DND-41 (cell line): Measurements from ENCODE around the gene MLIP.

Experiments
- ATAC-seq: fragments of 200-7000 bp; cut with Tn5 transposase; 3 replicates; pipeline ENCODE4 v1.9.1; 2021; ENCODE audit warnings: low read depth; ENCODE audit not compliant: insufficient read depth
- DNase-seq: peaks from one replicate; pipeline ENCODE4 v3.0.0-alpha.2; 2020
- H2AFZ ChIP-seq: 2 replicates; pipeline ENCODE4 v1.6.0; 2012; ENCODE audit warnings: low read depth, low read length
- H3K27ac ChIP-seq: 2 replicates; pipeline ENCODE4 v1.5.1; 2012; ENCODE audit warnings: low read length, inconsistent platforms
- H3K27me3 ChIP-seq: fragments of 200-600 bp; sonication (generic); 2 replicates; pipeline ENCODE4 v1.6.0; 2012; ENCODE audit warnings: low read length, mild to moderate bottlenecking, inconsistent platforms; ENCODE audit not compliant: insufficient read depth, poor library complexity
- H3K36me3 ChIP-seq: 2 replicates; pipeline ENCODE4 v1.5.1; 2012; ENCODE audit warnings: low read length, inconsistent platforms; ENCODE audit not compliant: insufficient read depth
- H3K4me1 ChIP-seq: 2 replicates; pipeline ENCODE4 v1.5.1; 2012; ENCODE audit warnings: mild to moderate bottlenecking, low read length; ENCODE audit not compliant: insufficient read depth
- H3K4me2 ChIP-seq: 2 replicates; pipeline ENCODE4 v1.6.0; 2012; ENCODE audit warnings: mild to moderate bottlenecking, moderate library complexity, low read length, inconsistent platforms; ENCODE audit not compliant: insufficient read depth
- H3K4me3 ChIP-seq, 2 experiments: fragments of 200-600 bp in 1 of 2; shearing (Covaris generic) in 1 of 2; 2 replicates each; pipeline ENCODE4 v1.5.1; 2012 to 2016; ENCODE audit warnings: inconsistent platforms in 2 of 2, low read length in 2 of 2, mild to moderate bottlenecking in 2 of 2, low read depth in 1 of 2, moderate library complexity in 1 of 2
- H3K79me2 ChIP-seq: 2 replicates; pipeline ENCODE4 v1.6.0; 2012; ENCODE audit warnings: low read length, inconsistent platforms; ENCODE audit not compliant: insufficient read depth
- H3K9ac ChIP-seq: 2 replicates; pipeline ENCODE4 v1.6.0; 2012; ENCODE audit warnings: low read depth, mild to moderate bottlenecking, inconsistent platforms, low read length, moderate library complexity
- H3K9me3 ChIP-seq: 2 replicates; pipeline ENCODE4 v1.5.1; 2012; ENCODE audit warnings: low read length, moderate library complexity, mild to moderate bottlenecking, inconsistent platforms; ENCODE audit not compliant: insufficient read depth, severe bottlenecking
- H4K20me1 ChIP-seq: 2 replicates; pipeline ENCODE4 v1.6.0; 2012; ENCODE audit warnings: low read length; ENCODE audit not compliant: insufficient read depth
- EZH2 ChIP-seq: IDR thresholded peaks from 3 replicates; pipeline ENCODE4 v1.6.1; 2012; ENCODE audit warnings: borderline replicate concordance, low read depth, mild to moderate bottlenecking, moderate library complexity, low read length, inconsistent platforms; ENCODE audit not compliant: severe bottlenecking
- TF ChIP-seq, protein P1 (sequence below): IDR thresholded peaks from 2 replicates; pipeline ENCODE4 v1.5.1; 2012; ENCODE audit warnings: borderline replicate concordance, low read length, moderate library complexity, mild to moderate bottlenecking; ENCODE audit not compliant: poor library complexity, severe bottlenecking; ENCODE audit errors: extremely low read depth

Gene MLIP

DNA sequence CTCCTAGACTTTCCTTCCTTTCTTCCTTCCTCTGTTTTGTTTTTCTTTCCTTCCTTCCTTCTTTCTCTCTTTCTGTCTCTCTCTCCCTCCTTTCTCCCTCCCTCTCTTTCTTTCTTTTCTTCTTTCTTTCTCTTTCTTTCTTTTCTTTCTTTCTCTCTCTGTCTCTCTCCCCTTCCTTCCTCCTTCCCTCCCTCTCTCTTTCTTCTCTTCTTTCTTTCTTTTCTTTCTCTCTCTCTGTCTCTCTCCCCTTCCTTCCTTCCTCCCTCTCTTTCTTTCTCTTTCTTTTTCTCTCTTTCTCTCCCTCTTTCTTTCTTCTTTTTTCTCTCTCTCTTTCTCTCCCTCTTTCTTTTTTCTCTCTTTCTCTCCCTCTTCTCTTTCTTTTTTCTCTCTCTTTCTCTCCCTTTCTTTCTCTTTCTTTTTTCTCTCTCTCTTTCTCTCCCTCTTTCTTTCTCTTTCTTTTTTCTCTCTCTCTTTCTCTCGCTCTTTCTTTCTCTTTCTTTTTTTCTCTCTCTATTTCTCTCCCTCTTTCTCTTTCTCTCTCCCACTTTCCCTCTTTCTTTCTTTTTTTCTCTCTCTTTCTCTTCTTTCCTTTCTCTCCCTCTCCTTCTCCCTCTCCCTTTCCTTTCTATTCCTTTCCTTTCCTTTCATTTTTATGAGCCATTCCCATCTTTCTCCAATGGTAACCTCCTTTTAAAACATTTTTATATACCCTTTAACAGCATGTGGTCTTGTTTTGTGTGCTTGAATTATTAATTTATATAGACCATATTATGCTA is 199.3 kb downstream of the MLIP start:
- Histone ChIP-seq H2AFZ (no peak overlapping the region), H4K20me1 (no peaks in the 10 kb centered on the region), H3K9me3 (no peaks in the 10 kb centered on the region), H3K27ac (no peak overlapping the region), H3K4me3 (no peak overlapping the region), H3K4me2 (no peak overlapping the region), H3K36me3 (no peaks in the 10 kb centered on the region), H3K4me1 (no peaks in the 10 kb centered on the region), H3K9ac (no peak overlapping the region), H3K27me3 (peaks cover 2% of the 10 kb centered on the region), H3K79me2 (no peaks in the 10 kb centered on the region)
- no peak for TF ChIP-seq EZH2
- TF ChIP-seq, protein P1, sequence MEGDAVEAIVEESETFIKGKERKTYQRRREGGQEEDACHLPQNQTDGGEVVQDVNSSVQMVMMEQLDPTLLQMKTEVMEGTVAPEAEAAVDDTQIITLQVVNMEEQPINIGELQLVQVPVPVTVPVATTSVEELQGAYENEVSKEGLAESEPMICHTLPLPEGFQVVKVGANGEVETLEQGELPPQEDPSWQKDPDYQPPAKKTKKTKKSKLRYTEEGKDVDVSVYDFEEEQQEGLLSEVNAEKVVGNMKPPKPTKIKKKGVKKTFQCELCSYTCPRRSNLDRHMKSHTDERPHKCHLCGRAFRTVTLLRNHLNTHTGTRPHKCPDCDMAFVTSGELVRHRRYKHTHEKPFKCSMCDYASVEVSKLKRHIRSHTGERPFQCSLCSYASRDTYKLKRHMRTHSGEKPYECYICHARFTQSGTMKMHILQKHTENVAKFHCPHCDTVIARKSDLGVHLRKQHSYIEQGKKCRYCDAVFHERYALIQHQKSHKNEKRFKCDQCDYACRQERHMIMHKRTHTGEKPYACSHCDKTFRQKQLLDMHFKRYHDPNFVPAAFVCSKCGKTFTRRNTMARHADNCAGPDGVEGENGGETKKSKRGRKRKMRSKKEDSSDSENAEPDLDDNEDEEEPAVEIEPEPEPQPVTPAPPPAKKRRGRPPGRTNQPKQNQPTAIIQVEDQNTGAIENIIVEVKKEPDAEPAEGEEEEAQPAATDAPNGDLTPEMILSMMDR: no peak
- no peak for ATAC-seq
- DNase-seq: no peak

DNA sequence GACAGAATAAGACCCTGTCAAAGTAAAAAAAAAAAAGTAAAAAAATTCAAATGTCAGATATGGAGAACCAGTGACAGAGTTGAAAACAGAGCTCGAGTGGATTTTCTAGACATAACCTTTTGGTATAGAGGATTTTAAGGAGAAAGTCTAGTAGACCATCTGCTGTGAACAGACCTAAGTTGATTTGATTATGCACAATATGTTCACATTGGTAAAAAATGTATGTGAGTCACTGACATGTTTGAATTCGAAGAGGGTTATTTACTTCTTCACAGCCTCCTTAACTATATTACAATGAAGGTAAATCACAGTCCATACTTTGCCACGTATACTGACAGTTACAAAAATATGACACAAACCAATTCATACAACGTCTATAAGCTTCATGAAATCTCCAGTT is 204.4 kb downstream of the MLIP start:
- Histone ChIP-seq H3K9ac (no peak overlapping the region), H3K79me2 (no peaks in the 10 kb centered on the region), H4K20me1 (no peaks in the 10 kb centered on the region), H3K9me3 (no peaks in the 10 kb centered on the region), H3K27ac (no peak overlapping the region), H3K27me3 (peaks cover 2% of the 10 kb centered on the region), H3K4me2 (no peak overlapping the region), H2AFZ (no peak overlapping the region), H3K4me1 (no peaks in the 10 kb centered on the region), H3K36me3 (no peaks in the 10 kb centered on the region), H3K4me3 (no peak overlapping the region)
- no peak for ATAC-seq
- TF ChIP-seq, protein P1: no peak
- no peak for DNase-seq
